ENCODE data around the gene ZNF275.
"Not testable (repeated sequence)": the region's sequence is repeated elsewhere in the genome, so short reads cannot be mapped to it uniquely, and the experiment has no call there.

ZNF275 gene

DNA sequence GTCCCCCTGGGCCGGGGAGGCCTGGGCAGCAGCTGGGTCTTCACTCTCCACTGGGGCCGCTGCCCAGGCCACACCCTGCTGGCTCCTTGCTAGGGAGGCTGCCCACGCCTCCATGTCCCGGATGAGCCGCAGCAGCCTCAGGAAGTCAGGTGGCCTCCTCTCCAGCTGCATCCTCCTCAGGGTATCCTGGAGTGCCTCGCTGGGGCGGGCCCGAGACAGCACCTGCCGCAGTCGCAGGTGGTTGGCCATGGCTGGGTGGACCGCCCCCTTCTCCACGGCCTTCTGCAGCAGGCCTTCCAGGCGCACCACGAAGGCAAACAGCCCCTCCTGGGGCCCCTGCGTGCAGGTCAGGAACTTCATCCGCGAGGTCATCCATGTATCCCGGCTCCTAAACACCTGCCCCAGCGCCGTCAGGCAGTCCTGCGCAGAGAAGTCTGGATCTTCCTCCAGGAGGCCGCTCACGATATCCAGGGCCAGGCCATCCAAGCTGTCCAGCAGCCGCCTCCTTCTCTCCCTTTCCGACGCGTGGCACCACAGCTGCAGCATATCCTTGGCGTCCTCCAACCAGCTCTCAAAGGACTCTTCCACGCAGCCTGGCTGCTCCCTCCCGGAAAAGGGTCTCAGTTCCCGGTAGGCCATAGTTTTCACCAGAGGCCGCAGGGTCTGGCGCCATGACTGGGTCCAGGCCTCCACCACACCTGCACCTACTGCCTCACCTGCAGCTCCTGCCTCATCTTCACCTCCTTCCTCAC, 14.5 kb upstream of the ZNF275 start:
- DNase-seq (ENCODE audit: low read depth), result no peak

DNA sequence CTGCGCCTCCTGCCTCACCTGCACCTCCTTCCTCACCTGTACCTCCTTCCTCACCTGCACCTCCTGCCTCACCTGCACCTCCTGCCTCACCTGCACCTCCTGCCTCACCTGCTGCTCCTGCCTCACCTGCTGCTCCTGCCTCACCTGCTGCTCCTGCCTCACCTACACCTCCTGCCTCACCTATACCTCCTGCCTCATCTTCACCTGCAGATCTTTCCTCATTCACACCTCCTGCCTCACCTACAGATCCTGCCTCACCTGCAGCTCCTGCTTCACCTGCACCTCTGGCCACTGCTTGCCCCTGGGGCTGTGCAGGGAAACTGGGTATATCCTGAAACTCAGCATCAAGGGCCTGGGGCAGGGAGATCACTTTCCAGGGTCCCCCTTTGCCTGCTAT, 13.9 kb upstream of the ZNF275 start:
- not testable (repeated sequence) for DNase-seq (ENCODE audit: low read depth)

DNA sequence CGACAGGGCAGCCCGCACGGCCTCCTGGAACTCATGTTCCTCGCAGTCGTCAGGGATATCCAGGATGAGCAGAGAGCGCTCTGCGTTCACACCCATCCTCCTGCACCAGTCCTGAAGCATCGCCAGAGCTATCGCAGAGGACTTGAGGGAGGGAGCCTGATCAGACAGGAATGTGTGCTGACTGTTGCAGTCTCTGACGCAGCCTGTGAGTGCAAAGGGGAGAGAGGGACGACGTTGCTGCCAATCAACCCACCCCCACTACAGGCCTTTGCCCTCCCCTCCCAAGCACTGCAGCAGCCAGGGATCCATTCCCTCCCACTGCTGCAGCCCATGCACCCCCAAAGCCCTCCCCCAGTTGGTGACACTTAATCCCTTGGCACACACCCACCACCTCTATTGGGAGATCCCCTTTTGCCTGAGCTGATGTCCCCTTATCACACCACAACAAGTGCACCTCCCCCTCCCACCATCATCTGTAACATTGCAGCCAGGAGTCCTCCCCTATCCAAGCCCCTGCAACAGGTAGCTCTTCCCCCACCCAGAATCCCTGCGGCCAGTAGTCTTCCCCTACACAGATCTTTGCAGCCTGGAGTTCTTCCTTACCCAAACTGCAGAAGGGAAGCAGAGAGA, 13.3 kb upstream of the ZNF275 start:
- no peak for DNase-seq (ENCODE audit: low read depth)

DNA sequence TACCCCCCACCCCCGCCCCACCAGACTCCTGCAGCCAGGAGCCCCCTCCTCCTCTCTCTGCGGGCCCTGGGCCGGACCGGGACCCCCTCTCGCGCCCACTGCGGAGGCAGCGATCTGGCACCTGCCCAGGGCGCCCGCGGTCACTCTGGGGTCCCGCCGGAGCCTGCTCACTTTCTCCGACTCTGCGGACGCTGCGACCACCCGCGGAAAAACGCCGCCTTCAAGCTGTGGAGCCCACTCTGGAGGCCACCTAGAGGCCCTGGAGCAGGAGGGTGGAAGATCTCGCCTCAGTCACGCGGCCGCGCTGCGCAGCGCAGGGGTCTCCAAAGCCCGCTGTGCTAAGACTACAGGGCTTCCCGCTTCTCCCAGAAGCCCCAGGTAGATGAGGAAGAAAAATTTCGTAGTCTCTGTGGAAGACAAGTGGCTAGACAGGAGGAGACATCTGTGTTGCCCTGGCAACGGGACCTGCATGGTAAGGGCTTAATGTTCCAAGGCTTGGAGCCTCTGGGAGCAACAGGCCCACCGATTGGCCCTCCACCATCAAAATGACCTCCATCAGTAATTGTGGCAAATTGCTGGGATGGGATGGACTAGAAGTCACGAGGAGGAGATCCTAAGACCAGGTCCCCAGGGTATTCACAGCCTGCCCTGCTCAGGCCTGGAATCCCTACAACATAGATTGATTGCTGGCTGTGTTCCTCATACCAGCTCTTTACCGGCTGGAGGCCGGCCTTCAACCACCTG, 12.4 kb upstream of the ZNF275 start, which contains the start of gene PNMA6F:
PNMA6F (minus strand) TSS at position 387 of the 744 bp plus-strand sequence. CDS start 1,093 bp downstream, outside the sequence.
- DNase-seq (ENCODE audit: low read depth), result no peak

DNA sequence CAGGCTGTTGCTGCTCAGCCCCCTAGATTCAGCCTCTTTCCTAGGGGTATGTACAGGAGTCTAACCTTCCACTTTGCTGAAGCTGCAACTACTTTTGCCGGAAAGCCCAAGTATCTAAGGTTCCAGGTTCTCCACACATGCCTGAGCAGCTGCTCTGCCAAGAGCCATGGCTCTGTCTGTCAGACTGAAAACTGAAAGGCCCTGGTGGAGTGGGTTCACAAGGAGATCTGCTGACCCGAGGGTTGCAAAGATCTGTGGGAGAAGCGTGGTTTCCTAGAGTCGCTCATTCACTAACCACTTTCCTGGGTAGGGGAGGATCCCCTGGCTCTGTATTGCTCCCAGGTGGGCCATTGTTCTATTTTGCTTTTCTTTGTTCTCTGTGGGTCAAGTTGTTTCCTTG, 6.4 kb upstream of the ZNF275 start:
- no peak for DNase-seq (ENCODE audit: low read depth)

DNA sequence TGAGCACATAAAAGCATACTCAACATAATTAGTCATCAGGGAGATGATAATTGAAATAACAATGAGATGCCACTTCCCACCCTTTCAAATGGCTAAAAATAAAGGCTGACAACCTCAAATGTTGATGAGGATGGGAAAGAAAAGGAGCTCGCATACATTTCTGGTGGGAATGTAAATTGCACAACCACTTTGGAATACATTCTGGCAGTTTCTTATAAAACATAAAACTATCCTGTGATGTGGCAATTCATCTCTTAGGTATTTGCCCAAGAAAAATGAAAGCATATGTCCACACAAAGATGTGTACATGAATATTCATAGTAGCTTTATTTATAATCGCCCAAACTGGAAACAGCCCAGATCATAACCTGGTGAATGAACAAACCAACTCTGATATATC, 687 bp upstream of the ZNF275 start:
- DNase-seq (ENCODE audit: low read depth), result peak; percentile 17

DNA sequence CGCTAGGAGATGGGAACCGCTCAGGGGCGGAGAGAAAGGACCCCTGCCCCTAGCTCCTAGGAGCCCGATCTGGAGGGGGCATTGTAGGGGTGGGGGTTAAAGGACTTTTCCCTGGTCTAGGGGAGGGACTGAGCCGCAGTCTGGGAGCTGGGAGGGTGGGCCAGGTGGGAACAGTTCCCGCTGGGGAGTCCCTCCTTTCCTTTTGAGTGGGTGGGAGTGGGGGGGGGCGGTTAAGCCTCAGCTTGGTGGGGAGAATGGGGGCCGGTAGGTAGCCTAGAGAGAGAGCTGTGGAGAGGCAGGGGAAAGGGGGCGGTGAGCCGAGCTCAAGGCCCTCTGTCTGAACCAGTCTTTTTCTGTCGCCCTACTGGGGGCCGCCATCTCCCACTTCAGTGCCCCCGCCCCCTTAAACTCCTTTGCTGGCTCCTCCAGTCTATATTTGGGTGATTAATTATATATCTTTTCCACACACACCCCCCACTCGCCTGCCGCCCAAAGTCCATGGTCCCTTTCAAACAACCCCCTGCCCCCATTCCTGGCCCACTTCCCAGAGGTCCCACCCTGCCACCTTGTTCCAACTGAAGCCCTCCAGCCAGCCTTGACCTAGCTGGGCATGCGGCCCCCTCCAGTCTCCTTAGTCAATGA, 822 bp downstream of the ZNF275 start:
- no peak for DNase-seq (ENCODE audit: low read depth)

DNA sequence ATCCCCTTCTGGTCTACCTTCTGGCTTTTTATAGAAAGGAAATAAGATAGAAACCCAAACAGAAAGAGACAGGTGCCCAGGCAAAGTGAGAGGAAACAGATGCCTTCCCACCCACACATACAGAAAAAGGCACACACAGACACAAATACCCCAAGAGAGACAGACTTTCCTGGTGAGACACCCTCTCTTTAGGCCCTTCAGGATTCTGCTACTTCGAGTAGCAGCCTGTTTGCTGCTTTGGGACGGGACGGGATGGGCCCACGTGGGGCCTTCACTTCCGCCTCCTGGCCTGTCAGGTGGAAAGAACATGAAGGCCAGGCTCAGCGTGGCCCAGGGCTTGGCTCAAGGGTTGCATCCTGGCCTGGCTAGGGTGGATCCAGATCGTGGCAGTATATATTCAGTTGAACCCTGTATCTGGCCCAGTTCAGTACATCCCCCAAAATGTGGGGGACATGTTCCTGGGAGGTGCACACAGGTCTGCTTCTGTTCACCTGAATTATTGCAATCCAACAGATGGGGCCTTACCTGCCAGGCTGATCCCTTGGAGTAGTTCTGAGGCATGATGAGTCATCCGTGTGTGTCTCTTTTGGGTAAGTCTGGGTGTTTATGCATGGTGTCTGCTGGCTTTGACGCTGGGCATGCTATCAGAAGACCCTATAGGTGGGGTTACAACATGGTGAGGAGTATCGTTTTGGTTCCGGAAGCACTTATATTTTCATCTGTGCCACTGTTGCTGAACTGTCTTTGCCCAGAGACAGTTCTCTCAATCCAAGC, 2.4 kb downstream of the ZNF275 start:
- DNase-seq (ENCODE audit: low read depth), result no peak

DNA sequence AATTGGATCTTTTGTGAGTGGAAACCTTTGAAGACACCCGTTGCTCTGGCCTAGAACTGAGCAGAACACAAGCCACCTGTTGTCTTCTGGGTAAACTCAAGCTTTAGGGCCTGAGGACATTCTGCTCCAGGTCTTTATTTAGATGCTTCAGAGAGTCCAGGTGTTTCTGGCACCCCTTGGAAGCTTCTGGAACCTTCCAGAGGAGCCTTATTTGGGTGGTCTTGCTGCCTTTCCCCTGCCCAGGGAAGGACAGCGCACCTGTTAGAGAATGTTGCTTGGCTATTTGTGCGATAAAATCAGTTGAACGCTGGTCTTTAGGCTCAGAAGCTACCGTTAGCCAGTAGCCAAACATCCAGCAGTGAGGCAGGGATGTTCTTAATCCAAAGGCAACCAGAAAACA, 3.0 kb downstream of the ZNF275 start:
- no peak for DNase-seq (ENCODE audit: low read depth)

DNA sequence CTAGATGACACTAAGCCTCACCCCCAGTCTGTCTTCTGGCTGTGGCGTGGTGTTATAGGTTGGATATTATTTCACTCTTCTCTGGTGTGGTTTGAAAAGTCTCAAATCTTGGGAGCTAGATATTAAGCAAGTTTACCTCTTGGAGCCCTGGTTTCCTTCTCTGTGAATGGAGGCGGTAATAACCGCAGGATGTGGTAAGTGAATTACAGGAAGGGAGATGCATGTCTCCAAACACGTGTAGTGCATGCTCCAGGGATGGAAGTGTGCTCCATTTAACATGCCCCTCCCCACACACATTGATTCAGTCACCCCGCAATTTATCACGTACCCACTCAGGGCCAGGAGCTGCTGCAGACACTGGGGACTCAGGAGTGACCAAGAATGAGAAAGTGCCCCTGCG, 4.9 kb downstream of the ZNF275 start:
- DNase-seq (ENCODE audit: low read depth), result no peak

DNA sequence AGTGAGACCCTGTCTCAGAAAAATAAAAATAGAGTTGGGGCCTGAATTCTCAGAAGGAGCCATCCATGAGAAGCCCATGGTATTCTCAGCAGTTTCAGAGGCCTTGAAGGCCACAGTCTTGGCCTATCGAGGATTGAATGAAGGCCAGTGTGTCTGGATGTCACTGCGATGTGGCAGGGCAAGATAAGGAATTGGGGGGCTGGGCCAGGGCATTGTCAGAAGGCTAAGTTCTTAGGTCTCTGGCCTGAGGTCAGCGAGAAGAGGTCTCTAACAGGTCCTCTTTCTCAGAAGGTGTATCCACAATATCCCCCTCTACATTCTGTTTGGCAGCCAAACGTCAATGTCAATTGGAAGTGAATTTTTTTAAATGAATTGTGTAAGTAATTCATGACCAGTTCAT, 5.7 kb downstream of the ZNF275 start:
- DNase-seq (ENCODE audit: low read depth), result no peak

DNA sequence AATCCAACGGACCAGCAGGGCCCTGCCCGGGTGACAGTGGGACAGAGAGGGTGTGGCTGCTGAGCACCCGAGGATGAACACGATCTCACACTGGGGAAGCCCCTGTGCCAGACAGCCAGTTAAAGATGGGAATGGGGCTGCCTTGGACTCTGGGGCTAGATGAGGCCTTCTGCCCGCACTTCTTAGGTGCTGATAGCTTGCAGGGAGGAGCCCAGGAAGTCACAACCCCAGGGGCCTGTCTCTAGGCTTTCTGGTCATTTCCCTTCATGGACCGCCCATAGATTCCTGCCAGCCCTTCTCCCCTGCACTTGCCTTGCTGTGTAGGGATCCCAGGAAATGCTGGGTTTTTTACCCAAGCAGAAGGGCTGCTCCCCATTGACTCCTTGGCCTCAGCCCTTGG, 6.2 kb downstream of the ZNF275 start:
- DNase-seq (ENCODE audit: low read depth), result no peak

DNA sequence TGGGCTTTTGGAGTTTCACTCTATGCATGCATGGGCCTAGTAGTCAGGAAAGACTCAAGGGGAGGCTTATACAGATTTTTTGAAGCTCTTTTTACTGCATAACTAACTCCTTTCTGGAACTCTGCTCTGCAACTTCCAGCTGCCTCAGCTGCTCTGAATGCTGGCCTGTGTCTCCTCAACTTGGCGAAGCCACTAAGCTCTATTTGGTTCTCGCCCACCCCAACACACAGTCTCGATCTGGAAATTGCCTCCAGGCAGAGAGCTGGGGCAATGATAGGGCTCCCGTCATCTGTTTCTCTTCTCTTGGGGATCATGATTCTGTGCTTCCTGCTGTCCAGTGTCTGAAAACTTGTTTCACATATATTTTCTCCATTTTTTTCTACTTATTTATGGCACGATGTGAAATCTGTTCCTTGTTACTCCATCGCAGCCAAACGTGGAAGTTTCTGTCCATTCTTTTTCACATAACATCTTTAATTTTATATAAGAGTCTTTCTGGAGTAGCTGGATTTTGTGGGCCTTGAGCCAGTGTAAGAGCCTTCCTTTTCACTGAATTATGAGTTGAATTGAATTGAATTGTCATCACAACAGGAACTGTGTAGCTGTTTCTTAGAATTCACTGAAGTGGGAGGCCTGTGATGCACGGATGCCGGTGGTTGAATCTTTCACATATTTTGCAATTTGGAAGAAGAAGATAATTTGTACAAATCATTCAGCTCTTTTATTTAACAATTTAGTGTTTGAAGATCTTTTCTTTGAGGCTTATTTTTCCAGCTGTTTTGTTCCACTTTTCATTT, 9.0 kb downstream of the ZNF275 start:
- no peak for DNase-seq (ENCODE audit: low read depth)

DNA sequence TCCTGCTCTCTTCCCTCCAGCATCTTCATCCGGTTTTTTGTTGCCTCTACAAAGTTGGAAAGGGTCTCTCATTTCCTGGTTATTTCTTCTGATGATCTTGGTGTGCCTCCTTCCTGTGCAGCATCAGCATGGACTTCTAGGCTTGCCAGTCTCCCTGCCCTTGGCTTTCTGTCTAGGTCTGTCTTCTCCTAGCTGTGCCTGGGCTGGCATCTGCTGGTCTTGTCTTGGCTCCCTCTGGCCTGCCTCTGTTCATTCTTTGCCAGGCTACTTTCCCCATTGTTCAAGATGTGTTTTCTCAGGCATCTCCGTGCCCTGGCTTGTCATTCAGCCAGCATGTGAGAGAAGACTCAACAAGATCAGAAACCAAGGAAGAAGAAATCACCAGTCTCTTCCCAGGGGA, 9.7 kb downstream of the ZNF275 start:
- DNase-seq (ENCODE audit: low read depth), result no peak

DNA sequence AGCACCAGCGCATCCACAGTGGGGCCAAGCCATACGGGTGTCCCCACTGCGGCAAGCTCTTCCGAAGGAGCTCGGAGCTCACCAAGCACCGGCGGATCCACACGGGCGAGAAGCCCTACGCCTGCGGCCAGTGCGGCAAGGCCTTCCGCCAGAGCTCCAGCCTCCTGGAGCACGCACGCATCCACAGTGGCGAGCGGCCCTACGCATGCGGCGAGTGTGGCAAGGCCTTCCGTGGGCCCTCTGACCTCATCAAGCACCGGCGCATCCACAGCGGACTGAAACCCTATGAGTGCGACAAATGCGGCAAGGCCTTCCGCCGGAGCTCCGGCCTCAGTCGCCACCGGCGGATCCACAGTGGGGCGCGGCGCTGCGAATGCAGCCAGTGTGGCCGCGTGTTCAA, 13.6 kb downstream of the ZNF275 start:
- DNase-seq (ENCODE audit: low read depth), result no peak

DNA sequence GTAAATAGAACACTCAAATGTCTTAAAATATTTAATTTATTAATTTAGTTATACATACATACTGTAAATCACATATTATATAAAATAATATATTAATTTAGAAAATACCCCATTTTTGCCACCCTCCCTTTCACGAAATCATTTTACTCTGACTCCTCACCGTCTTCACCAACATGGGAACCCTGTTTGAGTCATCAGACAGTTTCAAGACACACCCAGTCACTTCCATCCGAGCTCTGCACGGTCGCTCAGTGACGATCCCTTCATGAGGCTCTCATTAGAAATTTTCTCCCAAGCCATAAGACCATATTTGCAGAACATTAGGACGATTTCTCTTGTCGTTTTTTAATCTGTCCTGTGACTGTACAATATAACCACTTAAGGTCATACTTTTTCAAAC, 14.5 kb downstream of the ZNF275 start:
- no peak for DNase-seq (ENCODE audit: low read depth)

DNA sequence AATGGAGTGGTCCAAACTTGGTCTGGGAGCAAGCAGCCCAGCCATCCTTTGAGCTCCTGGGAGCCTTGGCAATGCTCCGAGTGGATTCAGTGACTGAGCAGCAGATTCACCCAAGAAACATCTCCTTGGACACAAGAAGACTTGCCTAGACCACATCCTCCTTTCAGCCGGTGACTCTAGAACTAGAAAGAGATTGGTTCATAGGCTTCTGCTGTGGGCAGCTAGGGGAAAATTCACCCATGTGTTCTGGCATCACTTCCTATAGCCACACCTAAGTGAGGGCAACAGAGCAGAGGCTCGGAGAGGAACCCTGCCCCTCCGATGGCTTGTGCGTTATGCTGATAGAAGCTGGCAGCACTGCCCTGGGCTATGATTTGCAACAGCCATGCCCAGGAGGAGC, 16.0 kb downstream of the ZNF275 start:
- DNase-seq (ENCODE audit: low read depth), result no peak

DNA sequence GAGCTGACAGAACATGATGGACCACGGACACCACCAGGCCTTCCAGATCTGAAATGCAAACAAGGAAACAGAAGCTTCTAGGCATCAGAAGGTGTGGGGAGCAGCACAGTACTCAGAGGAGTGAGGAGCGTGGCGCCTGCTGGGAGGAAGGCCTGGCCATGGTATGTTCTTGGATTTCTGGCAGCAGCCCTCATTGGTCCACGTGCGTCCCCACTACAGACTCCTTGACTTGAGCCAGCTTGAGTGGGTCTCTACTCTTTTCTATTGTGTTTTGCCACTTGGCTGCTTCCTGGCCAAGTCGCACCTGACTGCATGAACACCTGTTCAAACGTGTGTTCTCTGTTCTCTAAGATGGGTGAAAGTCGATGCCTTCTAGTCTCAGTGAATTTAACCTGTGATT, 18.0 kb downstream of the ZNF275 start:
- no peak for DNase-seq (ENCODE audit: low read depth)

DNA sequence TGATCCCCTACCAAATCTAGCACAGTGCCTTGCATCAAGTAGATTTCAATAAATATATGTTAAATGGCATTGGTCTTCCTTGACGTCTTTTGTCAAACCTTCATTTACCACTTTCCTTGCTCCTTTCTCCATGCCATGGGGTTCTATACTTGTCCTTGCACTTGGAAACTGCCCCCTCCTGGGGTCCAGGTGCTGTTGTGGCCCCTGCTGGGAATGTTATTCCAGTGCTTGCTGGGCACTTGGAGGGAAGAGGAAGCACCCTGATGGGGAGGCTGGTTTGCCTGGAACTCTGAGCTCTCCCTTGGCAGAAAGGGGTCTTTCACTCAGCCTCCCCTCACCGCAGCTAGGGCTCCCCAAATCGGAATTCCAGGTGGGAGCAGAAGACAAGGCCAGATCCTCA, 18.9 kb downstream of the ZNF275 start:
- DNase-seq (ENCODE audit: low read depth), result no peak

DNA sequence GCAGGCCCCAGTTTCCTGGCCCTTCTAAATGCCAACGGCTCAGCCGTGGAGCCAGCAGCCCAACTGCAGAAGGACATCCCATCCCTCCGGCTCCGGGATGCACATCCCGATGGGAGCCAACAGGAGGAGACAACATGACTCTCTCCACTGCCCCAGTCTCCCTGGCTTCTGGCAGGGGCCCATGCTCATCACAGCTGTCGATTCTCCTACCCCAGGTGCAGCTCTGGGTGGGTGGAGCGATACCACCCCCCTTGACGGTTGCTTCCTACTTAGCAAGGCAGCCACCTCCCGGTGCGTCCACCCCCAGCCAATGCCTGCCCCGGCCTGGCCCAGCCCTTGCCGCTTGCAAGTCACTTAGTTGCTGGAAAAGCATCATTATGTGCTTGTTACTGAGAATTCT, 19.5 kb downstream of the ZNF275 start:
- DNase-seq (ENCODE audit: low read depth), result no peak

DNA sequence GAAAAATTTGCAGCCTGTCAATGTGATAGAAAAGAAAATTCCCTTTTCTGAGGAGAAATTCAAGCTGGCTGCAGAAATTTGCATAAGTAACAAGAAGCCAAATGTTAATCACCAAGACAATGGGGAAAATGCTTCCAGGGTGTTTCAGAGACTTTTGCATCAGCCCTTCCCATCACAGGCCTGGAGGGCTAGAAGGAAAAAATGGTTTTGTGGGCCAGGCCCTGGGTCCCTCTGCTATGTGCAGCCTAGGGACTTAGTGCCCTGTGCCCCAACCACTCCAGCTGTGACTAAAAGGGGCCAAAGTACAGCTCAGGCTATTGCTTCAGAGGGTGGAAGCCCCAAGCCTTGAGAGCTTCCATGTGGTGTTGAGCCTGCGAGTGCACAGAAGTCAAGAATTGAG, 23.9 kb downstream of the ZNF275 start:
- no peak for DNase-seq (ENCODE audit: low read depth)
